Activated naive CD4-positive, alpha-beta T cell treated with anti-CD3 and anti-CD28 coated beads, Interleukin-2, amount 50 U/mL, for 72 hours (primary cell): Measurements from ENCODE around the gene ANKRD61. TPM values are rescaled to one million over a fixed set of nuclear protein-coding genes. Genes with fewer than 3 reads are reported as not detected.
A peak's percentile ranks its signal among the peaks of the same experiment; 100 is the strongest.
"Not testable (repeated sequence)": the region's sequence is repeated elsewhere in the genome, so short reads cannot be mapped to it uniquely, and the experiment has no call there.

Experiments used
- ATAC-seq, 2 donors: fragments of 150-1000 bp; cut with Tn5 transposase; 2 replicates each; pipeline ENCODE4 v1.10.0; 2021; ENCODE audit warnings: mild to moderate bottlenecking in 2 of 2, moderate library complexity in 2 of 2
- DNase-seq, 2 donors: peaks; one replicate each; pipeline ENCODE4 v3.0.0; 2021 to 2022; ENCODE audit warnings: low spot score in 2 of 2
- H3K27ac Mint-ChIP-seq, 2 donors: one replicate each; pipeline ENCODE4 v1.8.0; 2022; ENCODE audit warnings: mild to moderate bottlenecking in 2 of 2, mixed read lengths in 2 of 2
- H3K36me3 Mint-ChIP-seq, 2 donors: one replicate each; pipeline ENCODE4 v1.8.0; 2022; ENCODE audit warnings: mixed read lengths in 2 of 2
- H3K9me3 Mint-ChIP-seq, 2 donors: one replicate each; pipeline ENCODE4 v1.8.0; 2022; ENCODE audit warnings: mixed read lengths in 2 of 2
- total RNA-seq, 2 donors: library from RNA; stranded (reverse); gene quantifications; one replicate each; pipeline ENCODE4 v1.2.3, GENCODE V29; 2022

ANKRD61 gene
- total RNA-seq, 2 donors from 2014 or later: 0.33 TPM; not detected in 1

- no peaks in the 10 kb centered on the region for H3K9me3 Mint-ChIP-seq
- DNase-seq: peak; percentile 63 to 71
- H3K27ac Mint-ChIP-seq: peak overlapping the region; percentile 90 to 92
- peaks cover 24 to 44% of the 10 kb centered on the region in 2 donors for H3K36me3 Mint-ChIP-seq
- ATAC-seq: peak; percentile 88 to 92
Measured at GRCh38 chr7:6026011-6026819, 5.0 kb upstream of the ANKRD61 start.

- H3K9me3 Mint-ChIP-seq: no peaks in the 10 kb centered on the region
- H3K36me3 Mint-ChIP-seq: peaks cover 24 to 37% of the 10 kb centered on the region in 2 donors
Measured at GRCh38 chr7:6026820-6027311, 4.3 kb upstream of the ANKRD61 start.

GRCh38 chr7:6027806-6028365 is 3.3 kb upstream of the ANKRD61 start:
- no peak for ATAC-seq
- peaks cover 24 to 33% of the 10 kb centered on the region in 2 donors for H3K36me3 Mint-ChIP-seq

More at GRCh38 chr7:6026820-6027311, 4.3 kb upstream of the ANKRD61 start:
- peak overlapping the region; percentile 14 to 90 for H3K27ac Mint-ChIP-seq
- ATAC-seq (peak in 1 of 2 donors; percentile 67), DNase-seq (no peak)

GRCh38 chr7:6028563-6028962 is 2.6 kb upstream of the ANKRD61 start:
- Mint-ChIP-seq H3K36me3 (peaks cover 18 to 26% of the 10 kb centered on the region in 2 donors), H3K27ac (no peak overlapping the region)
- no peak for DNase-seq

More at GRCh38 chr7:6027806-6028365, 3.3 kb upstream of the ANKRD61 start:
- no peak for DNase-seq
- Mint-ChIP-seq H3K27ac (peak overlapping the region in 1 of 2 donors; percentile 90), H3K9me3 (no peaks in the 10 kb centered on the region)

GRCh38 chr7:6031567-6031966 is 391 bp downstream of the ANKRD61 start:
- Mint-ChIP-seq H3K27ac (peak overlapping the region; percentile 41 to 58), H3K9me3 (no peaks in the 10 kb centered on the region), H3K36me3 (peaks cover 9 to 25% of the 10 kb centered on the region in 2 donors)
- DNase-seq (no peak), ATAC-seq (no peak)

More at GRCh38 chr7:6028563-6028962, 2.6 kb upstream of the ANKRD61 start:
- no peaks in the 10 kb centered on the region for H3K9me3 Mint-ChIP-seq
- no peak for ATAC-seq

GRCh38 chr7:6032167-6032566 is 991 bp downstream of the ANKRD61 start:
- ATAC-seq (no peak), DNase-seq (no peak)
- Mint-ChIP-seq H3K9me3 (no peaks in the 10 kb centered on the region), H3K27ac (no peak overlapping the region), H3K36me3 (peaks cover 7 to 19% of the 10 kb centered on the region in 2 donors)

GRCh38 chr7:6032641-6033040 is 1.5 kb downstream of the ANKRD61 start:
- H3K36me3 Mint-ChIP-seq: peaks cover 7 to 14% of the 10 kb centered on the region in 2 donors
- H3K27ac Mint-ChIP-seq: peak overlapping the region in 1 of 2 donors; percentile 72
- DNase-seq: no peak
- ATAC-seq: no peak
- no peaks in the 10 kb centered on the region for H3K9me3 Mint-ChIP-seq

GRCh38 chr7:6035165-6035564 is 4.0 kb downstream of the ANKRD61 start:
- H3K36me3 Mint-ChIP-seq: peaks cover 7 to 14% of the 10 kb centered on the region in 2 donors
- no peaks in the 10 kb centered on the region for H3K9me3 Mint-ChIP-seq
- ATAC-seq (no peak), DNase-seq (no peak)
- H3K27ac Mint-ChIP-seq: no peak overlapping the region

GRCh38 chr7:6035686-6036085 is 4.5 kb downstream of the ANKRD61 start:
- no peak for ATAC-seq
- Mint-ChIP-seq H3K27ac (no peak overlapping the region), H3K36me3 (peaks cover 11 to 19% of the 10 kb centered on the region in 2 donors), H3K9me3 (no peaks in the 10 kb centered on the region)
- no peak for DNase-seq

- Mint-ChIP-seq H3K9me3 (no peaks in the 10 kb centered on the region), H3K27ac (no peak overlapping the region), H3K36me3 (peaks cover 0 to 4% of the 10 kb centered on the region in 2 donors)
- no peak for ATAC-seq
- DNase-seq: no peak
Measured at GRCh38 chr7:6049780-6050179, 18.6 kb downstream of the ANKRD61 start.

- ATAC-seq, H3K36me3 Mint-ChIP-seq: not testable (repeated sequence)
Measured at GRCh38 chr7:6051185-6051584, 20.0 kb downstream of the ANKRD61 start.

GRCh38 chr7:6056616-6057015 is 25.4 kb downstream of the ANKRD61 start:
- no peak for DNase-seq
- no peak overlapping the region for H3K27ac Mint-ChIP-seq
- peaks cover 7 to 13% of the 10 kb centered on the region in 2 donors for H3K36me3 Mint-ChIP-seq
- no peak for ATAC-seq
- no peaks in the 10 kb centered on the region for H3K9me3 Mint-ChIP-seq

More at GRCh38 chr7:6051185-6051584, 20.0 kb downstream of the ANKRD61 start:
- H3K9me3 Mint-ChIP-seq, H3K27ac Mint-ChIP-seq, DNase-seq: not testable (repeated sequence)

- no peak for DNase-seq
- H3K9me3 Mint-ChIP-seq: no peaks in the 10 kb centered on the region
- peaks cover 7 to 13% of the 10 kb centered on the region in 2 donors for H3K36me3 Mint-ChIP-seq
- H3K27ac Mint-ChIP-seq: peak overlapping the region; percentile 96 to 100
- ATAC-seq: no peak
Measured at GRCh38 chr7:6057316-6058129, 26.3 kb downstream of the ANKRD61 start.

- H3K27ac Mint-ChIP-seq, H3K9me3 Mint-ChIP-seq, ATAC-seq, DNase-seq: not testable (repeated sequence)
- peaks cover 7 to 13% of the 10 kb centered on the region in 2 donors for H3K36me3 Mint-ChIP-seq
Measured at GRCh38 chr7:6059941-6060340, 28.8 kb downstream of the ANKRD61 start.

GRCh38 chr7:6071406-6071805 is 40.2 kb downstream of the ANKRD61 start:
- Mint-ChIP-seq H3K27ac (no peak overlapping the region), H3K36me3 (no peaks in the 10 kb centered on the region), H3K9me3 (no peaks in the 10 kb centered on the region)
- ATAC-seq: no peak
- no peak for DNase-seq

- H3K36me3 Mint-ChIP-seq: no peaks in the 10 kb centered on the region
- H3K27ac Mint-ChIP-seq: peak overlapping the region in 1 of 2 donors; percentile 44
- DNase-seq (no peak), ATAC-seq (no peak)
- H3K9me3 Mint-ChIP-seq: no peaks in the 10 kb centered on the region
Measured at GRCh38 chr7:6074612-6075380, 43.6 kb downstream of the ANKRD61 start.
